ENCODE measurements around the gene SLC25A11.

Gene SLC25A11

GRCh38 chr17:4953451-4953961 lies 13.7 kb upstream of the SLC25A11 start:
- Histone ChIP-seq H3K27me3 (no peaks in the 10 kb centered on the region), H3K36me3 (no peaks in the 10 kb centered on the region), H3K27ac (no peak overlapping the region), H3K9me3 (no peaks in the 10 kb centered on the region), H3K4me3 (ENCODE audit: low read depth in 1 of 2, low read length in 1 of 2) (no peak overlapping the region), H3K4me1 (ENCODE audit: control insufficient read depth in 1 of 2, insufficient read depth in 1 of 2, low read depth in 1 of 2, low read length in 1 of 2) (peaks cover 25 to 39% of the 10 kb centered on the region in 2 experiments)
- TF ChIP-seq, protein P1, sequence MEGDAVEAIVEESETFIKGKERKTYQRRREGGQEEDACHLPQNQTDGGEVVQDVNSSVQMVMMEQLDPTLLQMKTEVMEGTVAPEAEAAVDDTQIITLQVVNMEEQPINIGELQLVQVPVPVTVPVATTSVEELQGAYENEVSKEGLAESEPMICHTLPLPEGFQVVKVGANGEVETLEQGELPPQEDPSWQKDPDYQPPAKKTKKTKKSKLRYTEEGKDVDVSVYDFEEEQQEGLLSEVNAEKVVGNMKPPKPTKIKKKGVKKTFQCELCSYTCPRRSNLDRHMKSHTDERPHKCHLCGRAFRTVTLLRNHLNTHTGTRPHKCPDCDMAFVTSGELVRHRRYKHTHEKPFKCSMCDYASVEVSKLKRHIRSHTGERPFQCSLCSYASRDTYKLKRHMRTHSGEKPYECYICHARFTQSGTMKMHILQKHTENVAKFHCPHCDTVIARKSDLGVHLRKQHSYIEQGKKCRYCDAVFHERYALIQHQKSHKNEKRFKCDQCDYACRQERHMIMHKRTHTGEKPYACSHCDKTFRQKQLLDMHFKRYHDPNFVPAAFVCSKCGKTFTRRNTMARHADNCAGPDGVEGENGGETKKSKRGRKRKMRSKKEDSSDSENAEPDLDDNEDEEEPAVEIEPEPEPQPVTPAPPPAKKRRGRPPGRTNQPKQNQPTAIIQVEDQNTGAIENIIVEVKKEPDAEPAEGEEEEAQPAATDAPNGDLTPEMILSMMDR (IDR thresholded peaks at IDR 0.05): no peak

- TF ChIP-seq, protein P1 (IDR thresholded peaks at IDR 0.05): no peak
- H3K36me3 ChIP-seq: peaks cover 4% of the 10 kb centered on the region
- H3K27ac ChIP-seq: peak overlapping the region; percentile 96
- no peaks in the 10 kb centered on the region for H3K27me3 ChIP-seq
- H3K9me3 ChIP-seq: no peaks in the 10 kb centered on the region
- H3K4me3 ChIP-seq (ENCODE audit: low read depth in 1 of 2, low read length in 1 of 2): no peak overlapping the region
- peaks cover 32 to 48% of the 10 kb centered on the region in 2 experiments for H3K4me1 ChIP-seq (ENCODE audit: control insufficient read depth in 1 of 2, insufficient read depth in 1 of 2, low read depth in 1 of 2, low read length in 1 of 2)
These were observed 11.6 kb upstream of the SLC25A11 start for GRCh38 chr17:4951486-4951885.

DNA sequence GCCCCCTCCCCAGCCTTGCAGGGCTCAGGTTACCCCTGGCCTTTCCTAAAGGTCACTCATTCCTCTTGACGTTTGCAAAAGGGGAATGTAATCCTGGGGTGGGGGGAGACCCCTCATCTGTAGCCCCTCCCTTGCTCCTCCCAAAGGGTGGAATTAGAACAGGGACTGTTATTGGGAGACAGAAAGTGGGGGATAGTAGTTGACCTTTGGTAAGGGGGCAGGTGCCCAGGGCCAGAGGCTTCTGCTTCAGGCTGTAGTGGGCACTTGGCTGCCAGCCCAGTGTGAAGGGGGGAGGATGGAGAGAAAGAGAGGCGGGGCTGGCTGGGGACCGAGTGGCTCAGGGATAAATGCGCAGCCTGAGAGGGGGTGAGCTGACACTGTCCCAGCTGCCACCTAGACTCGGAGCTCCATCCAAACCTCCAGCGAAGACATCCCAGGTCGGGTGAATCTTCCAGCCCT lies 10.9 kb upstream of the SLC25A11 start, which contains the start of gene ENO3:
Gene ENO3 (plus strand): TSS at position 374 of the 459 bp plus-strand sequence. CDS start 711 bp downstream, outside the sequence.
- H3K27ac ChIP-seq: peak within 1 kb of the TSS; percentile 96
- peaks cover 39 to 51% of the 10 kb centered on the region in 2 experiments for H3K4me1 ChIP-seq (ENCODE audit: control insufficient read depth in 1 of 2, insufficient read depth in 1 of 2, low read depth in 1 of 2, low read length in 1 of 2)
- H3K36me3 ChIP-seq: peaks cover 11% of the 10 kb centered on the region
- H3K27me3 ChIP-seq: no peaks in the 10 kb centered on the region
- TF ChIP-seq, protein P1 (IDR thresholded peaks at IDR 0.05): no peak
- peak within 1 kb of the TSS; percentile 99 for H3K4me3 ChIP-seq (ENCODE audit: low read depth in 1 of 2, low read length in 1 of 2)
- no peaks in the 10 kb centered on the region for H3K9me3 ChIP-seq

DNA sequence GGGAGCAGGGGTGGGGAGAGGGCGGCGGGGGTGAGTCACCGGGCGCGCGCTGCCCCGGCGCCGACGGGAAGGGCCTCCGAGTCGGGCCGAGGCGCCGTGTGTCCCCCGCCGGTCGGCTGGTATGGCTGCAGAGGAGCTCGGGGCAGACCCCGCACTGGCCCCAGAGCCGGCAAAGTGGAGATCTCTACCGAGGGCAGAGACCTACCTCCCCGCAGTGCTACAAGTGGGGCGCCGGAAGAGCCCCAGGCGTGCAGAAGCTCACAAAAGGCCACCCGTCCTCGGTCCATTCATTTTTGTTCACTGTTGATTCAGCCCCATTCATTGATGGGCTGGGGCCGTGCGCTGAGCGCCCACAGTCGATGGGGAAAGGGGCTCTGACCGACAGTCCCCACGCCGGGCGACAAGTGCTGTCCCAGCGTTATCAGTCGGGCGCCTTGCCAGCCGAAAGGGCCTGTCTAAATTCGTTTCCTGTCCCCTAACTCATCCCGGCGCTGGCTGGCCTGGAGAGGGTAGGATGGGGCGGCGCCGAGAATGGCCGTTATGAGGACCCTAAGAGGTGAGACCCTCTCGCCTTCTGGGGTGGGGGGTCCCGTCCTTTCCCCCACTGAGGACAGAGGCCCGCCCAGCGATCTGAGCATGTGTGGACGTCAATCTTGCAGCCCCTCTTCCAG lies 10.4 kb upstream of the SLC25A11 start:
- Histone ChIP-seq H3K36me3 (peaks cover 17% of the 10 kb centered on the region), H3K27ac (peak overlapping the region; percentile 96), H3K4me3 (ENCODE audit: low read depth in 1 of 2, low read length in 1 of 2) (peak overlapping the region; percentile 99), H3K9me3 (no peaks in the 10 kb centered on the region), H3K4me1 (ENCODE audit: control insufficient read depth in 1 of 2, insufficient read depth in 1 of 2, low read depth in 1 of 2, low read length in 1 of 2) (peaks cover 45 to 56% of the 10 kb centered on the region in 2 experiments), H3K27me3 (no peaks in the 10 kb centered on the region)
- TF ChIP-seq, protein P1 (IDR thresholded peaks at IDR 0.05): no peak

DNA sequence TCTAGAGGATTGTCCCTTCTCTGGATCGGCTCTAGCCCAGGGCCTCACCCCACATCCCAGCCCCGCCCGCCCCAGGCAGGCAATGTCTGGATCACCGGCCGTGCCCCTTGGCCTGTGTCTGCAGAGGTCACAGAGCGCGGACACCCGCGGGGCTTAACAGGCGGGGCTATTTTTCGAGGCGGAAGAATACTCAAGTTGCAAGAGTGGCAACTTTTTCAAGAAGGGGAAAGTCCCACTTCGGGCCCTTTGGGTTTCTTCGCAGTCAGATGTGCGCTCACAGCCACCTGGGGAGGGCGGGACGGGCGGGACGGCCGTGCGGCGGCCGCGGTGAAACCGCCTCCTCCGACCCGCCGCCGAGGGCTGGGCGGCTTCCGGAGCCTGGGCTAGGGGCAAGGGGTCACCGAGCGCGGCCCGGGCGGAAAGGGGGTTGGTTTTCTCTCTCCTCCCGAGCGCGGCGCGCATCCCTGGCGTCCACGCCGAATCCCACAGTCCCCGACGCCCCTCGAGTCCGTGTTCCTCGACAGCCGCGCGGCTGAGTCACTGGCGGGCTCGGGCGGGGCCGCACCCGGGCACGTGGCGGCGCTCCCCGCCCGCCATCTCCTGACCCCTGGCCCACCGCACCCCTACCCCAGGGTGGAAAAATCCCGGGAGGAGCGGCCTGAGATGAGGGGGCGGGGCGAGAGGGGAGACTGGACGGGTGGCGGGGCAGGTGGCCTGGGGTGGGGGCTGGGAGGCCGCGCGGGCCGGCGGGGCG lies 9.7 kb upstream of the SLC25A11 start:
- Histone ChIP-seq H3K27me3 (no peaks in the 10 kb centered on the region), H3K4me3 (ENCODE audit: low read depth in 1 of 2, low read length in 1 of 2) (peak overlapping the region; percentile 99), H3K4me1 (ENCODE audit: control insufficient read depth in 1 of 2, insufficient read depth in 1 of 2, low read depth in 1 of 2, low read length in 1 of 2) (peaks cover 52 to 63% of the 10 kb centered on the region in 2 experiments), H3K36me3 (peaks cover 21% of the 10 kb centered on the region), H3K27ac (peak overlapping the region; percentile 96), H3K9me3 (no peaks in the 10 kb centered on the region)
- TF ChIP-seq, protein P1 (IDR thresholded peaks at IDR 0.05): no peak

All from neutrophil (primary cell).